ENCODE results near the gene KLC1.
A peak's percentile ranks its signal among the peaks of the same experiment; 100 is the strongest.

Gene KLC1

GRCh38 chr14:103731481-103731880 lies 102.5 kb downstream of the KLC1 start:
- no peak overlapping the region for H3K27ac Mint-ChIP-seq
- H3K27me3 Mint-ChIP-seq, result no peaks in the 10 kb centered on the region
- peaks cover 4% of the 10 kb centered on the region for H3K36me3 Mint-ChIP-seq (ENCODE audit: low read depth)
- H3K9me3 Mint-ChIP-seq, result no peaks in the 10 kb centered on the region
- no peaks in the 10 kb centered on the region for H3K4me1 Mint-ChIP-seq (ENCODE audit: low read depth)
- no peak overlapping the region for H3K4me3 Mint-ChIP-seq

GRCh38 chr14:103731916-103732867 lies 103.2 kb downstream of the KLC1 start:
- Mint-ChIP-seq H3K36me3 (ENCODE audit: low read depth) (peaks cover 4% of the 10 kb centered on the region), H3K27ac (no peak overlapping the region), H3K9me3 (no peaks in the 10 kb centered on the region), H3K4me3 (no peak overlapping the region), H3K27me3 (no peaks in the 10 kb centered on the region), H3K4me1 (ENCODE audit: low read depth) (no peaks in the 10 kb centered on the region)

GRCh38 chr14:103732868-103733620 lies 104.0 kb downstream of the KLC1 start:
- Mint-ChIP-seq H3K27me3 (no peaks in the 10 kb centered on the region), H3K4me3 (no peak overlapping the region), H3K4me1 (ENCODE audit: low read depth) (no peaks in the 10 kb centered on the region), H3K27ac (no peak overlapping the region), H3K9me3 (no peaks in the 10 kb centered on the region), H3K36me3 (ENCODE audit: low read depth) (peaks cover 9% of the 10 kb centered on the region)

- no peak overlapping the region for H3K27ac Mint-ChIP-seq
- no peaks in the 10 kb centered on the region for H3K9me3 Mint-ChIP-seq
- H3K36me3 Mint-ChIP-seq (ENCODE audit: low read depth), result peaks cover 9% of the 10 kb centered on the region
- H3K4me1 Mint-ChIP-seq (ENCODE audit: low read depth), result no peaks in the 10 kb centered on the region
- no peaks in the 10 kb centered on the region for H3K27me3 Mint-ChIP-seq
- no peak overlapping the region for H3K4me3 Mint-ChIP-seq
Measured at GRCh38 chr14:103733651-103734050, 104.6 kb downstream of the KLC1 start.

- Mint-ChIP-seq H3K4me3 (no peak overlapping the region), H3K4me1 (ENCODE audit: low read depth) (no peaks in the 10 kb centered on the region), H3K27me3 (no peaks in the 10 kb centered on the region), H3K9me3 (no peaks in the 10 kb centered on the region), H3K27ac (no peak overlapping the region), H3K36me3 (ENCODE audit: low read depth) (peaks cover 9% of the 10 kb centered on the region)
Measured at GRCh38 chr14:103734081-103734888, 105.3 kb downstream of the KLC1 start.

GRCh38 chr14:103735022-103735421 lies 106.0 kb downstream of the KLC1 start:
- Mint-ChIP-seq H3K36me3 (ENCODE audit: low read depth) (peaks cover 9% of the 10 kb centered on the region), H3K27me3 (no peaks in the 10 kb centered on the region), H3K4me3 (no peak overlapping the region), H3K27ac (no peak overlapping the region), H3K4me1 (ENCODE audit: low read depth) (no peaks in the 10 kb centered on the region), H3K9me3 (no peaks in the 10 kb centered on the region)

GRCh38 chr14:103735439-103735814 lies 106.4 kb downstream of the KLC1 start:
- Mint-ChIP-seq H3K36me3 (ENCODE audit: low read depth) (peaks cover 9% of the 10 kb centered on the region), H3K9me3 (no peaks in the 10 kb centered on the region), H3K4me3 (no peak overlapping the region), H3K27me3 (no peaks in the 10 kb centered on the region), H3K27ac (no peak overlapping the region), H3K4me1 (ENCODE audit: low read depth) (no peaks in the 10 kb centered on the region)

- Mint-ChIP-seq H3K36me3 (ENCODE audit: low read depth) (peaks cover 9% of the 10 kb centered on the region), H3K27me3 (no peaks in the 10 kb centered on the region), H3K9me3 (no peaks in the 10 kb centered on the region), H3K4me3 (no peak overlapping the region), H3K4me1 (ENCODE audit: low read depth) (no peaks in the 10 kb centered on the region), H3K27ac (peak overlapping the region; percentile 16)
Measured at GRCh38 chr14:103735815-103736545, 107.0 kb downstream of the KLC1 start.

- H3K4me1 Mint-ChIP-seq (ENCODE audit: low read depth), result no peaks in the 10 kb centered on the region
- H3K36me3 Mint-ChIP-seq (ENCODE audit: low read depth), result peaks cover 9% of the 10 kb centered on the region
- no peaks in the 10 kb centered on the region for H3K9me3 Mint-ChIP-seq
- H3K27me3 Mint-ChIP-seq, result no peaks in the 10 kb centered on the region
- H3K4me3 Mint-ChIP-seq, result no peak overlapping the region
- no peak overlapping the region for H3K27ac Mint-ChIP-seq
Measured at GRCh38 chr14:103736546-103737431, 107.8 kb downstream of the KLC1 start.

- no peak overlapping the region for H3K27ac Mint-ChIP-seq
- H3K27me3 Mint-ChIP-seq, result no peaks in the 10 kb centered on the region
- peaks cover 9% of the 10 kb centered on the region for H3K36me3 Mint-ChIP-seq (ENCODE audit: low read depth)
- H3K4me3 Mint-ChIP-seq, result no peak overlapping the region
- H3K9me3 Mint-ChIP-seq, result no peaks in the 10 kb centered on the region
- H3K4me1 Mint-ChIP-seq (ENCODE audit: low read depth), result no peaks in the 10 kb centered on the region
Measured at GRCh38 chr14:103737432-103738045, 108.5 kb downstream of the KLC1 start.

- H3K9me3 Mint-ChIP-seq, result no peaks in the 10 kb centered on the region
- H3K4me3 Mint-ChIP-seq, result no peak overlapping the region
- H3K4me1 Mint-ChIP-seq (ENCODE audit: low read depth), result no peaks in the 10 kb centered on the region
- no peaks in the 10 kb centered on the region for H3K27me3 Mint-ChIP-seq
- no peak overlapping the region for H3K27ac Mint-ChIP-seq
- H3K36me3 Mint-ChIP-seq (ENCODE audit: low read depth), result peaks cover 5% of the 10 kb centered on the region
Measured at GRCh38 chr14:103738166-103738565, 109.2 kb downstream of the KLC1 start.

- no peak overlapping the region for H3K27ac Mint-ChIP-seq
- no peaks in the 10 kb centered on the region for H3K4me1 Mint-ChIP-seq (ENCODE audit: low read depth)
- no peak overlapping the region for H3K4me3 Mint-ChIP-seq
- H3K9me3 Mint-ChIP-seq, result no peaks in the 10 kb centered on the region
- H3K36me3 Mint-ChIP-seq (ENCODE audit: low read depth), result peaks cover 5% of the 10 kb centered on the region
- no peaks in the 10 kb centered on the region for H3K27me3 Mint-ChIP-seq
Measured at GRCh38 chr14:103738701-103739451, 109.9 kb downstream of the KLC1 start.

- no peaks in the 10 kb centered on the region for H3K27me3 Mint-ChIP-seq
- no peak overlapping the region for H3K4me3 Mint-ChIP-seq
Measured at GRCh38 chr14:103739466-103739792, 110.4 kb downstream of the KLC1 start.

More at GRCh38 chr14:103739466-103739792, 110.4 kb downstream of the KLC1 start:
- no peaks in the 10 kb centered on the region for H3K4me1 Mint-ChIP-seq (ENCODE audit: low read depth)
- no peak overlapping the region for H3K27ac Mint-ChIP-seq
- peaks cover 5% of the 10 kb centered on the region for H3K36me3 Mint-ChIP-seq (ENCODE audit: low read depth)
- H3K9me3 Mint-ChIP-seq, result no peaks in the 10 kb centered on the region
